Spleen (tissue), 11 donors: ENCODE measurements around the gene BASP1. TPM values are rescaled to one million over a fixed set of nuclear protein-coding genes. Genes with fewer than 3 reads are reported as not detected.

Source experiments
- DNase-seq: peaks from one replicate; pipeline ENCODE4 v3.0.0-alpha.2; 2020
- H3K27ac ChIP-seq, 8 donors: fragments of 200-600 bp; sonication (generic) in 7 of 8; 1 replicate in 4 of 8; 2 replicates in 4 of 8; pipeline versions ENCODE4 v1.5.0 to v1.8.0; 2016 to 2021; ENCODE audit warnings: inconsistent platforms in 4 of 8, mild to moderate bottlenecking in 4 of 8, moderate library complexity in 1 of 8
- H3K27me3 ChIP-seq, 7 donors: fragments of 200-600 bp; sonication (generic) in 6 of 7; replicated peaks in 1 of 7; 1 replicate in 4 of 7; 2 replicates in 3 of 7; pipeline versions ENCODE4 v1.5.0 to v1.8.0; 2016 to 2021; ENCODE audit warnings: inconsistent platforms in 3 of 7, mild to moderate bottlenecking in 1 of 7
- H3K36me3 ChIP-seq, 6 donors: fragments of 200-600 bp; sonication (generic) in 5 of 6; 1 replicate in 4 of 6; 2 replicates in 2 of 6; pipeline versions ENCODE4 v1.5.0 to v1.8.0; 2016 to 2021; ENCODE audit warnings: inconsistent platforms in 2 of 6
- H3K4me1 ChIP-seq, 6 donors: fragments of 200-600 bp; sonication (generic) in 5 of 6; 1 replicate in 3 of 6; 2 replicates in 3 of 6; pipeline versions ENCODE4 v1.5.0 to v1.8.0; 2016 to 2021; ENCODE audit warnings: inconsistent platforms in 3 of 6
- H3K4me3 ChIP-seq, 8 donors: fragments of 200-600 bp; sonication (generic) in 7 of 8; 1 replicate in 4 of 8; 2 replicates in 4 of 8; pipeline versions ENCODE4 v1.5.0 to v1.8.0; 2016 to 2021; ENCODE audit warnings: inconsistent platforms in 4 of 8, mild to moderate bottlenecking in 4 of 8, moderate library complexity in 2 of 8
- H3K9me3 ChIP-seq, 8 donors: fragments of 200-600 bp; sonication (generic) in 7 of 8; 1 replicate in 4 of 8; 2 replicates in 4 of 8; pipeline versions ENCODE4 v1.5.0 to v1.8.0; 2016 to 2021; ENCODE audit warnings: inconsistent platforms in 4 of 8
- POLR2A ChIP-seq, 3 donors: fragments of 450-650 bp; IDR thresholded peaks; one replicate each; pipeline ENCODE4 v1.5.1; 2017; ENCODE audit warnings: antibody characterized with exemption in 3 of 3, mild to moderate bottlenecking in 1 of 3
- POLR2AphosphoS5 ChIP-seq, 3 donors: sonication (generic); formaldehyde crosslinking; IDR thresholded peaks; one replicate each; pipeline ENCODE4 v1.5.1; 2017; ENCODE audit warnings: antibody characterized with exemption in 3 of 3
- WGBS, 5 donors: extraction: QIAGEN DNeasy Blood & Tissue Kit in 3 of 5; methylation state at CpG; one replicate each; pipeline versions ENCODE4 v1.1.5 to v1.1.7; 2013 to 2018; 5-methylcytosine and 5-hydroxymethylcytosine counted together
- intact Hi-C: fragments of 100-400 bp; cut with DNase I; formaldehyde crosslinking; loops from one replicate; pipeline ENCODE4 v1.15.0; 2023; ENCODE audit warnings: low total_unique reads
- polyA plus RNA-seq, 3 donors: library from polyadenylated mRNA; stranded (reverse); fragments of 200-250 nt; gene quantifications; one replicate each; pipeline ENCODE4 v1.2.1, GENCODE V29; 2013
- total RNA-seq, 7 donors: library from RNA; depleted of rRNA in 3 of 7; stranded (reverse); fragments of >200 nt in 3 of 7; fragmentation: NEBNext Ultra II Directional in 4 of 7; extraction: Animal tissue kit (Norgen Biotek cat#: 25700) in 4 of 7; gene quantifications; one replicate each; pipeline versions ENCODE4 v1.1.0 to v1.2.1, GENCODE V29; 2016 to 2021
- TF ChIP-seq, protein P1 (sequence below), 11 experiments: fragments of 200-600 bp in 7 of 11; fragments of 450-650 bp in 4 of 11; sonication (generic) in 4 of 11; IDR thresholded peaks in 8 of 11; conservative IDR thresholded peaks in 3 of 11; 1 replicate in 7 of 11; 2 replicates in 4 of 11; pipeline versions ENCODE4 v1.4.0 to v1.8.0; 2016 to 2021; ENCODE audit warnings: antibody characterized with exemption in 11 of 11, inconsistent platforms in 4 of 11, mild to moderate bottlenecking in 1 of 11
- donor health status: healthy with polysubstance abuse.
- donor health status: DM: no; HTN: no; CAD: no; lungs with moderate emphysema.
- donor health status: DM: no; HTN: no; CAD: no.
- donor health status: Bipolar disorder and iron deficiency.
- donor health status: healthy.
- donor health status: DM: no; HTN: no; CAD: no.
- donor health status: DM: yes; HTN: yes; CAD: no.

The BASP1 gene
- total and polyA plus RNA-seq, 10 donors, result 44.5 to 168 (median 102) TPM

DNA sequence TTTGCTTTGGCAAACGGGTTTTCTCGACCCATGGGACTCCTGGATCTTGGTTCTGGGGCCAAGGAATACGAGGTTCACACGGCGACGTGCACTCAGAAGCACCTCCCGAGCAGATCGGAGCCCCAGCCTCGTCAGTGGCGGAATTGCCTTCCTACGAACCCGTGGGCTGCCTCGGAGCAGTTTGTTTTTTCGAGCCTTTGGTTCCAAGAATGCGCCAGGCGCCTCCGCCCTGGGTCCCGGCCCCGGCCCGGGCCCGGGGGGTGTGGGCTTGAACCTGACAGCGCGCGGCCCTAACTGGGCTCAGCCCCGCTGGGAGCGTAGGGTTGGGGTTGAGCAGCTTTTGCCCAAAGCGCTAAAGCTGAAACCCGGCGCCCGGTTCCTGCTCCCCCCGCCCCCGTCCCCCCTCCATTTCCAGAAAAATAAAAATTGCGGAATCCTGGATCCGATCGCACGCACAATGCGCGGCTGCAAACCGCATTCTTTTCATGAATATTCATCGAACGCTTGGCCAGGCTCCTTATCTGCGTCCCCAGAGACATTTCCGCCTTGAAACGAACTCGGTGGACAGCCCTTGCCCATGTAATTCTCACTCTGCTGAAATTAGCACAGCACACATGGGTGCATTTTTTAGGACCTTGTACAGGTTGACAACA, 1.0 kb downstream of the BASP1 start:
- Histone ChIP-seq H3K27ac (peak overlapping the region; percentile 40 to 96 (median 88)), H3K9me3 (no peaks in the 10 kb centered on the region), H3K27me3 (peaks cover 0 to 46% (median 18%) of the 10 kb centered on the region in 7 donors), H3K4me1 (peaks cover 2 to 90% (median 43%) of the 10 kb centered on the region in 6 donors), H3K36me3 (no peaks in the 10 kb centered on the region), H3K4me3 (peak overlapping the region; percentile 40 to 87 (median 55))
- DNase-seq, result peak; percentile 88
- intact Hi-C loops, result loop anchor here (10.0 kb wide), 1 partner anchor 1096 kb away; no protein-coding TSS in a partner anchor
- WGBS, 5 donors, result 1 to 2% (median 2%) methylated on average over 42 to 45 of the region's 45 CpGs
- TF ChIP-seq POLR2AphosphoS5 (IDR thresholded peaks at IDR 0.05) (peak in 1 of 3 donors; percentile 57), POLR2A (IDR thresholded peaks at IDR 0.05) (no peak)
- TF ChIP-seq, protein P1, sequence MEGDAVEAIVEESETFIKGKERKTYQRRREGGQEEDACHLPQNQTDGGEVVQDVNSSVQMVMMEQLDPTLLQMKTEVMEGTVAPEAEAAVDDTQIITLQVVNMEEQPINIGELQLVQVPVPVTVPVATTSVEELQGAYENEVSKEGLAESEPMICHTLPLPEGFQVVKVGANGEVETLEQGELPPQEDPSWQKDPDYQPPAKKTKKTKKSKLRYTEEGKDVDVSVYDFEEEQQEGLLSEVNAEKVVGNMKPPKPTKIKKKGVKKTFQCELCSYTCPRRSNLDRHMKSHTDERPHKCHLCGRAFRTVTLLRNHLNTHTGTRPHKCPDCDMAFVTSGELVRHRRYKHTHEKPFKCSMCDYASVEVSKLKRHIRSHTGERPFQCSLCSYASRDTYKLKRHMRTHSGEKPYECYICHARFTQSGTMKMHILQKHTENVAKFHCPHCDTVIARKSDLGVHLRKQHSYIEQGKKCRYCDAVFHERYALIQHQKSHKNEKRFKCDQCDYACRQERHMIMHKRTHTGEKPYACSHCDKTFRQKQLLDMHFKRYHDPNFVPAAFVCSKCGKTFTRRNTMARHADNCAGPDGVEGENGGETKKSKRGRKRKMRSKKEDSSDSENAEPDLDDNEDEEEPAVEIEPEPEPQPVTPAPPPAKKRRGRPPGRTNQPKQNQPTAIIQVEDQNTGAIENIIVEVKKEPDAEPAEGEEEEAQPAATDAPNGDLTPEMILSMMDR (IDR thresholded peaks at IDR 0.05 in 8 of 11, conservative IDR thresholded peaks at IDR 0.05 in 3 of 11), result no peak

DNA sequence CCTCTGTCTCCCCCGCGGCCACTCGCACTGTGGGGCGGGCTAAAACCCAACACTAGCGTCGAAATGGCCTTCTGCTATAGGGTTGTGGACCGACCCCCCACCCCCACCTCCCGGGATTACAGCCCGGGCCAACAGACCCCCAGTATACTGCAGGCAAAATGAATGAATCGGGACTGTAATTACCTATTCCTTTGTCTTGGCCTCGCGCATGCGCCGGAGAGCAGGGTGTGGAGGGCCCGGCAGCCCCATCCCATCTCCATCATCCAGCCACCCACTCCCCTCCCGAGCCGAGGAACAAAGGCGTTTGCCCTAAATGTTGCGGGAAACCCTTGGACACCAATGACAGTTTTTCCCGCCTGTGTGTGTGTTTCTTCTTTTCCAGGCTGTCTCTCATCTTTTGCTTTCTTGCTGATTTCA, 1.6 kb downstream of the BASP1 start:
- peak; percentile 84 for DNase-seq
- peak overlapping the region in 7 of 8 donors; percentile 81 to 96 (median 88) for H3K27ac ChIP-seq
- TF ChIP-seq, protein P1 (IDR thresholded peaks at IDR 0.05 in 8 of 11, conservative IDR thresholded peaks at IDR 0.05 in 3 of 11), result no peak
- TF ChIP-seq POLR2AphosphoS5 (IDR thresholded peaks at IDR 0.05) (peak in 2 of 3 donors; percentile 18 to 46), POLR2A (IDR thresholded peaks at IDR 0.05) (no peak)
- intact Hi-C loops, result loop anchor here (10.0 kb wide), 1 partner anchor 1096 kb away; no protein-coding TSS in a partner anchor
- peaks cover 0 to 46% (median 18%) of the 10 kb centered on the region in 7 donors for H3K27me3 ChIP-seq
- 15 to 19% (median 17%) methylated on average over 19 to 20 of the region's 20 CpGs for WGBS, 5 donors
- peaks cover 2 to 90% (median 46%) of the 10 kb centered on the region in 6 donors for H3K4me1 ChIP-seq
- H3K9me3 ChIP-seq, result no peaks in the 10 kb centered on the region
- peak overlapping the region; percentile 40 to 87 (median 55) for H3K4me3 ChIP-seq
- no peaks in the 10 kb centered on the region for H3K36me3 ChIP-seq

DNA sequence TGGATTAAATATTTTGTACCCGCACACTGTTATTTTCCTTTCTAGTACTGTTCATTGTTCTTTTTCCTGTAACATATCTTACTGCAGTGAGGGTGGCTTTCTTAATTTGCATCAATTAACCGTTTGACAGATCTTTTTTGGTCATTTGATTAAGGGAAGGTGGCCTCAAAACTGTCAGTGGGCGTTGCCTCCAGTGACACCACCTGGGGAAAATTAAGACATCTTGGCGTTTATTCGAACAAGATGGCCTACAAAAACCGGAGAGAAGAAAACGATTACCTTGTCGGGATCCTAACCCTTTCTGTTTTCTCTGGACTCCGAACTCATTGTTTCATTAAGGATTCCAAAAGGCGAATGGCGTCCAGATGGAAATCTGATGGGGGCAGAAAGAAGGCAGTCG, 2.0 kb downstream of the BASP1 start:
- intact Hi-C loops, result loop anchor here (10.0 kb wide), 1 partner anchor 1095 kb away; no protein-coding TSS in a partner anchor
- DNase-seq, result no peak
- H3K4me1 ChIP-seq, result peaks cover 2 to 92% (median 48%) of the 10 kb centered on the region in 6 donors
- no peak for TF ChIP-seq POLR2AphosphoS5 (IDR thresholded peaks at IDR 0.05)
- no peak for TF ChIP-seq POLR2A (IDR thresholded peaks at IDR 0.05)
- TF ChIP-seq, protein P1 (IDR thresholded peaks at IDR 0.05 in 8 of 11, conservative IDR thresholded peaks at IDR 0.05 in 3 of 11), result no peak
- H3K36me3 ChIP-seq, result no peaks in the 10 kb centered on the region
- no peaks in the 10 kb centered on the region for H3K9me3 ChIP-seq
- H3K27ac ChIP-seq, result peak overlapping the region in 4 of 8 donors; percentile 88 to 96 (median 95)
- H3K4me3 ChIP-seq, result peak overlapping the region in 7 of 8 donors; percentile 54 to 87 (median 55)
- peaks cover 0 to 46% (median 18%) of the 10 kb centered on the region in 7 donors for H3K27me3 ChIP-seq
- WGBS, 5 donors, result 72 to 87% (median 83%) methylated on average over 12 of the region's 12 CpGs

DNA sequence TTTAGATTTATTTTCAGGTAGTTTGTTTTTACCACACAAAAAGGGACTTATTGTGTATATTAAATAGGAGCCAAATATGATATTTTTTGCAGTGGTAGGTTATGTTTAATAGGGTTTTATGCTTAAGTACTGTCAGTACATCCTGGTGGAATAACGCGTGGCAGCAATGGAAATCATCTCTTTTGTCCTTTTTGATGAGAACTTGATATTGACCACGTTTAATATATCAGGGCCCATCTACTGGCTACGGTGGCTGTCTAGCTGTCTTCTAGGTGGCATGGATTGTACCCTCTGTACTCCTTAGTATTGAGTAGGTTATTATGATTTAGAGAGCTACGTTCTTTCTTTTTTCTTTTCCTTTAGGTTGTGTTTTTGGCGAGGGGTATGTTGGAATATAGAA, 2.6 kb downstream of the BASP1 start:
- Histone ChIP-seq H3K27ac (peak overlapping the region in 3 of 8 donors; percentile 14 to 96 (median 94)), H3K36me3 (no peaks in the 10 kb centered on the region), H3K27me3 (peaks cover 0 to 46% (median 18%) of the 10 kb centered on the region in 7 donors), H3K4me3 (peak overlapping the region in 4 of 8 donors; percentile 54 to 87 (median 60)), H3K9me3 (no peaks in the 10 kb centered on the region), H3K4me1 (peaks cover 2 to 97% (median 53%) of the 10 kb centered on the region in 6 donors)
- TF ChIP-seq POLR2AphosphoS5 (IDR thresholded peaks at IDR 0.05), result no peak
- TF ChIP-seq, protein P1 (IDR thresholded peaks at IDR 0.05 in 8 of 11, conservative IDR thresholded peaks at IDR 0.05 in 3 of 11), result no peak
- TF ChIP-seq POLR2A (IDR thresholded peaks at IDR 0.05), result no peak
- no peak for DNase-seq
- 83 to 91% (median 88%) methylated on average over 6 of the region's 6 CpGs for WGBS, 5 donors
- intact Hi-C loops, result loop anchor here (10.0 kb wide), 1 partner anchor 1095 kb away; no protein-coding TSS in a partner anchor
